ENCODE results near the gene BMAL1. TPM values are rescaled to one million over a fixed set of nuclear protein-coding genes. Genes with fewer than 3 reads are reported as not detected.

The BMAL1 gene
- total and polyA plus RNA-seq, 2 of the 8 experiments (the other 6 are each of a cell fraction or from before 2014, with no cell fraction given) = 6.8 to 6.9 TPM

GRCh38 chr11:13348305-13348704, 70.7 kb downstream of the BMAL1 start:
- no peak overlapping the region for H3K18ac ChIP-seq (ENCODE audit: extremely low read depth, low read length)
- no peaks in the 10 kb centered on the region for H3K27me3 ChIP-seq (replicated peaks in 1 of 4; ENCODE audit: control insufficient read depth in 3 of 4, extremely low read depth in 1 of 4, insufficient read depth in 3 of 4, low read length in 3 of 4)
- POLR2A ChIA-PET (ENCODE audit: partially characterized antibody) = interaction anchor here (1.5 kb wide), 1 partner anchor 69 kb away, joined by 3 read pairs; no protein-coding TSS in a partner anchor
- H3K23ac ChIP-seq (ENCODE audit: insufficient read length) = no peak overlapping the region
- H4K8ac ChIP-seq (ENCODE audit: extremely low read depth, insufficient read depth, low read length) = no peak overlapping the region
- no peaks in the 10 kb centered on the region for H3K9me3 ChIP-seq (ENCODE audit: insufficient read depth in 2 of 2, low read depth in 1 of 2, low read length in 1 of 2)
- no peak overlapping the region for H2BK12ac ChIP-seq (ENCODE audit: low read depth, low read length)
- H2AFZ ChIP-seq (ENCODE audit: low read length) = no peak overlapping the region
- no peak overlapping the region for H3K9ac ChIP-seq (replicated peaks in 1 of 4; ENCODE audit: extremely low read depth in 1 of 4, low read depth in 3 of 4, low read length in 3 of 4)
- no peaks in the 10 kb centered on the region for H3K79me1 ChIP-seq (ENCODE audit: low read depth, low read length)
- H2BK15ac ChIP-seq (ENCODE audit: low read length) = no peak overlapping the region
- no peak overlapping the region for H2BK20ac ChIP-seq (ENCODE audit: low read length)
- H3K27ac ChIP-seq (ENCODE audit: low read depth, low read length) = no peak overlapping the region
- FAIRE-seq (no peak), DNase-seq (ENCODE audit: low read depth in 1 of 2, low spot score in 2 of 2) (no peak)
- no peaks in the 10 kb centered on the region for H3K36me3 ChIP-seq (ENCODE audit: control insufficient read depth in 2 of 4, insufficient read depth in 4 of 4, low read length in 3 of 4)
- no peak overlapping the region for H4K5ac ChIP-seq (ENCODE audit: insufficient read length, low read depth, low read length)
- H3K4ac ChIP-seq (replicated peaks; ENCODE audit: insufficient read length, low read depth, low read length) = no peak overlapping the region
- no peak overlapping the region for H2AK5ac ChIP-seq (ENCODE audit: low read depth, low read length)
- H2BK120ac ChIP-seq (replicated peaks; ENCODE audit: low read depth, low read length) = no peak overlapping the region
- no peak overlapping the region for H3K4me3 ChIP-seq (ENCODE audit: extremely low read depth in 1 of 4, insufficient read depth in 2 of 4, low read depth in 3 of 4, low read length in 4 of 4)
- TF ChIP-seq CEBPB (IDR thresholded peaks at IDR 0.05; ENCODE audit: low read depth, low read length) (no peak), RFX5 (IDR thresholded peaks at IDR 0.05; ENCODE audit: borderline replicate concordance, low read depth, low read length) (no peak), SIN3A (conservative IDR thresholded peaks at IDR 0.05 in 1 of 2, IDR thresholded peaks at IDR 0.05 in 1 of 2; ENCODE audit: low read depth in 1 of 2, low read length in 2 of 2) (no peak), CTBP2 (IDR thresholded peaks at IDR 0.05; ENCODE audit: borderline replicate concordance, insufficient read depth, insufficient read length, low read length) (no peak), POLR2AphosphoS5 (IDR thresholded peaks at IDR 0.05; ENCODE audit: low read depth, low read length) (no peak), RNF2 (IDR thresholded peaks at IDR 0.05; ENCODE audit: borderline replicate concordance, low read depth, low read length, missing control alignments, poor library complexity, severe bottlenecking) (no peak), NANOG (IDR thresholded peaks at IDR 0.05; ENCODE audit: insufficient read depth, low read depth, low read length, poor library complexity, severe bottlenecking) (no peak), POLR2A (IDR thresholded peaks at IDR 0.05; ENCODE audit: control extremely low read depth in 1 of 2, low read depth in 2 of 2, low read length in 2 of 2) (no peak)
- CTCF ChIA-PET (ENCODE audit: partially characterized antibody) = interaction anchor here (0.7 to 5.8 kb wide), 7 partner anchors 8 to 187 kb away, joined by 3 to 59 read pairs (median 6); no protein-coding TSS in a partner anchor
- H3K79me2 ChIP-seq (ENCODE audit: control insufficient read depth in 1 of 2, insufficient read depth in 2 of 2, low read length in 2 of 2) = no peaks in the 10 kb centered on the region
- H4K20me1 ChIP-seq (replicated peaks in 1 of 2; ENCODE audit: control insufficient read depth in 1 of 2, insufficient read depth in 2 of 2, low read length in 2 of 2) = no peaks in the 10 kb centered on the region
- peaks cover 0 to 2% (median 0%) of the 10 kb centered on the region in 4 experiments; a peak in 1 of 7 replicates for H3K4me1 ChIP-seq (replicated peaks in 1 of 4; ENCODE audit: control insufficient read depth in 3 of 4, insufficient read depth in 4 of 4, low read length in 3 of 4)
- no peak overlapping the region for H3K4me2 ChIP-seq (ENCODE audit: insufficient read depth in 1 of 2, low read depth in 2 of 2, low read length in 2 of 2)
- H3K23me2 ChIP-seq (ENCODE audit: low read depth, low read length) = no peaks in the 10 kb centered on the region
- no peak overlapping the region for H4K91ac ChIP-seq (replicated peaks; ENCODE audit: insufficient read length, low read length)
- H3K56ac ChIP-seq (replicated peaks; ENCODE audit: insufficient read length, low read depth, low read length) = no peak overlapping the region
- WGBS, 2 experiments (ENCODE audit: extremely low coverage in 1 of 2, insufficient coverage in 1 of 2, insufficient read length in 1 of 2, insufficient replicate concordance in 2 of 2, low coverage in 1 of 2, low lambda C conversion rate in 2 of 2, missing lambda C conversion rate in 1 of 2) = 95% methylated on average over 3 of the region's 3 CpGs; no CpG with 5 or more reads in 1 of the 2 experiments
- no peak overlapping the region for H2BK5ac ChIP-seq (ENCODE audit: low read depth, low read length)
- H3K14ac ChIP-seq (ENCODE audit: insufficient read length) = no peak overlapping the region

All from H1 (cell line).